ENCODE data around the gene MAD1L1. TPM values are rescaled to one million over a fixed set of nuclear protein-coding genes. Genes with fewer than 3 reads are reported as not detected.

The MAD1L1 gene
- total RNA-seq, 1 donor from 2014 or later: 48.4 TPM

DNA sequence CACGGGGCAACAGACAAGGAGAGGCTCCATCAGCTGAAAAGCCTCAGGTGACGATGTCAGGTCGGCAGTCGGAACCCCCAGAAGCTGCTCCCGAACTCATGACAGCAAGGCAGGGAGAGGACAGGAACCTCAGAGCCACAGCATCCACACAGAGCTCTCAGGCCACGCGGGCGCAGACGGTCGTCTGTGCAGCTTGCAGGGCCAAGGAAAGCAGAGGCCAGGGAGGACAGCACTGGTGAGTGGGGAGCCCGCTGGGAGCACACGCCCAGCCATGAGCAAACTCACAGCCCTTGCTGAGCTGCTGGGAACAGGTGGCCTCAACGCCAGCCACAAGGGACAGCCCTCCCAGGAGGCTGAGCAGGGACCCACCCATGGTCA lies 138.9 kb downstream of the MAD1L1 start:
- H3K27ac ChIP-seq: no peak overlapping the region
- ATAC-seq (no peak), DNase-seq (no peak)
- TF ChIP-seq, protein P1, sequence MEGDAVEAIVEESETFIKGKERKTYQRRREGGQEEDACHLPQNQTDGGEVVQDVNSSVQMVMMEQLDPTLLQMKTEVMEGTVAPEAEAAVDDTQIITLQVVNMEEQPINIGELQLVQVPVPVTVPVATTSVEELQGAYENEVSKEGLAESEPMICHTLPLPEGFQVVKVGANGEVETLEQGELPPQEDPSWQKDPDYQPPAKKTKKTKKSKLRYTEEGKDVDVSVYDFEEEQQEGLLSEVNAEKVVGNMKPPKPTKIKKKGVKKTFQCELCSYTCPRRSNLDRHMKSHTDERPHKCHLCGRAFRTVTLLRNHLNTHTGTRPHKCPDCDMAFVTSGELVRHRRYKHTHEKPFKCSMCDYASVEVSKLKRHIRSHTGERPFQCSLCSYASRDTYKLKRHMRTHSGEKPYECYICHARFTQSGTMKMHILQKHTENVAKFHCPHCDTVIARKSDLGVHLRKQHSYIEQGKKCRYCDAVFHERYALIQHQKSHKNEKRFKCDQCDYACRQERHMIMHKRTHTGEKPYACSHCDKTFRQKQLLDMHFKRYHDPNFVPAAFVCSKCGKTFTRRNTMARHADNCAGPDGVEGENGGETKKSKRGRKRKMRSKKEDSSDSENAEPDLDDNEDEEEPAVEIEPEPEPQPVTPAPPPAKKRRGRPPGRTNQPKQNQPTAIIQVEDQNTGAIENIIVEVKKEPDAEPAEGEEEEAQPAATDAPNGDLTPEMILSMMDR (IDR thresholded peaks at IDR 0.05): no peak
- H3K9me3 ChIP-seq: no peaks in the 10 kb centered on the region
- H3K4me3 ChIP-seq: no peak overlapping the region
- intact Hi-C loops (cut with DNase I): no loop called here
- no peaks in the 10 kb centered on the region for H3K27me3 ChIP-seq
- no peaks in the 10 kb centered on the region for H3K36me3 ChIP-seq
- no peaks in the 10 kb centered on the region for H3K4me1 ChIP-seq

DNA sequence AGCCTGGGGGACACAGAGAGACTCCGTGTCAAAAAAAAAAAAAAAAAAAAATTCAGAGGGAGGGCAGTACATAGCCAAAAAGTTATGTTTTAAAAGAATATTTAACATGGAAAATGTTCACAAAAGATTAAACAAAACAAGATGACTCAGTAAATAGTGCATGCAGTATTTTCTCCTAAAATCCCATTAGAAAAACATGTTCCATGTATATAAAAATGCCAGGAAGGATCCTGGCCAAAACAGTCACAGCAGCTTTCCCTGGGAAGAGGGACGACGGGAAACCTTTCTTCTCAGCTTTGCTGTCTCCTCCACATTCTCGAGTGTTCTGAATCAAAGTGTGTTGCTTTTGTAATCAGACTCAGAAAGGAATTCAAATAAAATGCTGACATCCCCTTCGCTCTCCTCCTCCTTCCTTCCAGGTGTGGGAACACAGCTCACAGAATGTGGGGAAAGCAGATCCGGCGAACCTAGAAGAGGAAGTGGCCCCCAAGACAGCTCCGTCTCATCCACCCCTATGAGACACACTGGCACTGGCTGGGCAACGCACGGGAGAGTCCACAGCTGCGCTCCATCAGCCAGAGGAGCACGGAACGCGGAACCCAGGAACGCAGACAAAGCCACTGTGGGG lies 139.4 kb downstream of the MAD1L1 start:
- ATAC-seq (no peak), DNase-seq (no peak)
- intact Hi-C loops (cut with DNase I): no loop called here
- H3K36me3 ChIP-seq: no peaks in the 10 kb centered on the region
- H3K4me1 ChIP-seq: no peaks in the 10 kb centered on the region
- H3K9me3 ChIP-seq: no peaks in the 10 kb centered on the region
- TF ChIP-seq, protein P1 (IDR thresholded peaks at IDR 0.05): no peak
- no peak overlapping the region for H3K4me3 ChIP-seq
- no peak overlapping the region for H3K27ac ChIP-seq
- H3K27me3 ChIP-seq: no peaks in the 10 kb centered on the region

DNA sequence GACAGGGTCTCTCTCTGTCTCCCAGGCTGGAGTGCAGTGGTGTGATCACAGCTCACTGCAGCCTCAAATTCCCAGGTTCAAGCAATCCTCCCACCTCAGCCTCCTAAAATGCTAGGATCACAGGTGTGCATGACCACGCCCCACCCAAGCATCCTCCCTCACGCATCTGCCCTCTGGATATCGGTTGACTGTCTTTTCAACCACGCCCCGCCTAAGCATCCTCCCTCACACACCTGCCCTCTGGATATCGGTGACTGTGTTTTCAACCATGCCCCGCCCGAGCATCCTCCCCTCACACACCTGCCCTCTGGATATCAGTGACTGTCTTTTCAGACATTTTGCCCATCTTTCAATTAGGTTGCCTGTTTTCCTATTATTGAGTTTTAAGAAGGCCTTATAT lies 140.5 kb downstream of the MAD1L1 start:
- no peaks in the 10 kb centered on the region for H3K36me3 ChIP-seq
- no peak overlapping the region for H3K4me3 ChIP-seq
- no peaks in the 10 kb centered on the region for H3K4me1 ChIP-seq
- H3K27ac ChIP-seq: no peak overlapping the region
- DNase-seq: no peak
- no peaks in the 10 kb centered on the region for H3K27me3 ChIP-seq
- TF ChIP-seq, protein P1 (IDR thresholded peaks at IDR 0.05): no peak
- no peaks in the 10 kb centered on the region for H3K9me3 ChIP-seq
- no peak for ATAC-seq
- intact Hi-C loops (cut with DNase I): no loop called here

DNA sequence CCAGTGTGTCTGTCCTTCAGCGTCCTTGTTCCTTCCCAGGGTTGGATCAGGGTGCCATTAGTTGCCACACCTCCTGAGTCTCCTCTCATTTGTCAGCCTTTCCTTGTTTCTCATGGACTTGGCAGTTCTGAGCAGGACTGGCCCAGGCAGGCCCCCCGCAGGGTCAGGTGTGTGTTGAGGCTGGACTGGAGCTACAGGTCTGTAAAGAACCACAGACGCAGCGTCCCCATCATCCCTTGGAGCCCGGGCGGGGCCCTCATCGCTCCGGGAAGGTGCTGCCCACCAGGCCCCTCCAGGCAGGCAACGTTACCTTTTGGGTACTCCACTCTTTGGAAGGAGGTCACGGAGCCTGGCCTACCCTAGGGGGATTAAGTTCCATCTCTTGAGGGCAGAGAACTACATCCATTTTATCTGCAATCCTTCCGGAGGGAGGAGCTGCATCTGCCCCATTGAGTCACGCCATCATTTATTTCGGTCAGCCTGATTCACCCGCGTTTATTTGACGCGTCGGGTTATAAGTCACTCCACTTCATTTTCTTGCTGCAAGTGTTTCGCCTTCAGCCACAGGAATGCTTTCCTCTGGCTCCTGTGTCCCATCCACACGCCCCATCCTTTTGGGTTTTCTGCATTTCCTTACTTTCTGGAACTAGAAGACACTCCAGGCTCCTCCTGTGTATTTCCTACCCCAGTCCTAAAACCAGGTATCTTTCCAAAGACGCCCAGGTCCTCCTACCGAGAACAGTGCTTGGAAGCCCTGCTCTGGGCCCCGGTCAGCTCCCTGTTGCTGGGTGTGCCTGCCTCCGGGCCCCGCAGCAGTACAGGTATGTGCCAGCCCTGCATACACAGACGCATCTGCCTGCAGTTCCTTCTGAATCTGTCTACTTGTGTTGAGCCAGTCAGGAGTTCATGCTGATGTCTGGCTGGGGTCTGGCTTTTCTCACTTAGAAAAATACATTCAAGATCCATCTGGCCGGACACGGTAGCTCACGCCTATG lies 141.9 kb downstream of the MAD1L1 start:
- intact Hi-C loops (cut with DNase I): no loop called here
- H3K27me3 ChIP-seq: no peaks in the 10 kb centered on the region
- H3K9me3 ChIP-seq: no peaks in the 10 kb centered on the region
- no peak overlapping the region for H3K27ac ChIP-seq
- H3K4me3 ChIP-seq: no peak overlapping the region
- ATAC-seq (no peak), DNase-seq (no peak)
- no peaks in the 10 kb centered on the region for H3K36me3 ChIP-seq
- H3K4me1 ChIP-seq: no peaks in the 10 kb centered on the region
- TF ChIP-seq, protein P1 (IDR thresholded peaks at IDR 0.05): no peak

DNA sequence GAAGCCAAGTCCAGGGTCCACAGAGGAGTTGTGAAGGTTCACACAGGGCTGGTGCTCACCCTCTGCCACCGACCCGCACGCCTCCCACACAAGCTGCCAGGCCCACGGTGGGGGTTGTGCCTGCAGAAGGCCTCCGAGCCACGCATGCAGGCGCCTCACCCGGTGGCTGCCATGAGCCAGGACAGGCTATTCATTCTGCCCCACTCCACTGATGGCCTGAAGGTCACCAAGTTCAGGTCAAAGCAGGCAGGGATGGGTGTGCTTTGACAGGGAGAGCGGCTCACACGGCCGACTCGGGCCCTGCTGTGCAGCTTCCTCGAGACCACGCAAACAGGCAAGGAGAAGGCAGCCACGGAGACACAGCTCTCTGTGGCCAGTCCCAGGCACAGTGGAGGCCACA lies 143.9 kb downstream of the MAD1L1 start:
- H3K36me3 ChIP-seq: peaks cover 2% of the 10 kb centered on the region
- ATAC-seq (no peak), DNase-seq (no peak)
- H3K27me3 ChIP-seq: no peaks in the 10 kb centered on the region
- no peak overlapping the region for H3K4me3 ChIP-seq
- H3K9me3 ChIP-seq: no peaks in the 10 kb centered on the region
- TF ChIP-seq, protein P1 (IDR thresholded peaks at IDR 0.05): no peak
- H3K27ac ChIP-seq: no peak overlapping the region
- intact Hi-C loops (cut with DNase I): no loop called here
- H3K4me1 ChIP-seq: no peaks in the 10 kb centered on the region

Data from upper lobe of right lung (tissue), 1 donor.